Ramos (cell line): ENCODE measurements around the gene HIVEP1.

Source experiments
- in situ Hi-C: fragments of 300-500 bp; cut with MboI; formaldehyde crosslinking; loops from one replicate; pipeline ENCODE4 v1.14.3; 2022; ENCODE audit warnings: low sequenced_read_pairs; ENCODE audit not compliant: unreplicated experiment

Gene HIVEP1

GRCh38 chr6:12014027-12014872 is 2.1 kb downstream of the HIVEP1 start:
- in situ Hi-C loops: loop anchor here (25.0 kb wide), 1 partner anchor 1477 kb away; no protein-coding TSS in a partner anchor

GRCh38 chr6:12014873-12015149 is 2.7 kb downstream of the HIVEP1 start:
- in situ Hi-C loops: loop anchor here (25.0 kb wide), 1 partner anchor 1478 kb away; no protein-coding TSS in a partner anchor

- in situ Hi-C loops: loop anchor here (25.0 kb wide), 1 partner anchor 1480 kb away; no protein-coding TSS in a partner anchor
Measured at GRCh38 chr6:12017263-12017662, 5.2 kb downstream of the HIVEP1 start.

- in situ Hi-C loops: loop anchor here (25.0 kb wide), 1 partner anchor 1481 kb away; no protein-coding TSS in a partner anchor
Measured at GRCh38 chr6:12017876-12018401, 5.8 kb downstream of the HIVEP1 start.

GRCh38 chr6:12020187-12020791 is 8.2 kb downstream of the HIVEP1 start:
- in situ Hi-C loops: loop anchor here (25.0 kb wide), 1 partner anchor 1483 kb away; no protein-coding TSS in a partner anchor

GRCh38 chr6:12022481-12022880 is 10.4 kb downstream of the HIVEP1 start:
- in situ Hi-C loops: loop anchor here (25.0 kb wide), 1 partner anchor 1485 kb away; no protein-coding TSS in a partner anchor

GRCh38 chr6:12022953-12023388 is 10.9 kb downstream of the HIVEP1 start:
- in situ Hi-C loops: loop anchor here (25.0 kb wide), 1 partner anchor 1486 kb away; no protein-coding TSS in a partner anchor

- in situ Hi-C loops: loop anchor here (25.0 kb wide), 1 partner anchor 1487 kb away; no protein-coding TSS in a partner anchor
Measured at GRCh38 chr6:12024216-12024615, 12.1 kb downstream of the HIVEP1 start.

- in situ Hi-C loops: loop anchor here (25.0 kb wide), 1 partner anchor 1488 kb away; no protein-coding TSS in a partner anchor
Measured at GRCh38 chr6:12024699-12025434, 12.8 kb downstream of the HIVEP1 start.

- in situ Hi-C loops: no loop called here
Measured at GRCh38 chr6:12026120-12026519, 14.0 kb downstream of the HIVEP1 start.

GRCh38 chr6:12026833-12027232 is 14.7 kb downstream of the HIVEP1 start:
- in situ Hi-C loops: no loop called here

- in situ Hi-C loops: no loop called here
Measured at GRCh38 chr6:12028213-12028612, 16.1 kb downstream of the HIVEP1 start.

- in situ Hi-C loops: no loop called here
Measured at GRCh38 chr6:12029979-12030737, 18.0 kb downstream of the HIVEP1 start.

GRCh38 chr6:12030993-12031550 is 19.0 kb downstream of the HIVEP1 start:
- in situ Hi-C loops: no loop called here

- in situ Hi-C loops: no loop called here
Measured at GRCh38 chr6:12032783-12033573, 20.9 kb downstream of the HIVEP1 start.

GRCh38 chr6:12033770-12034169 is 21.7 kb downstream of the HIVEP1 start:
- in situ Hi-C loops: no loop called here

GRCh38 chr6:12034349-12034748 is 22.2 kb downstream of the HIVEP1 start:
- in situ Hi-C loops: no loop called here

- in situ Hi-C loops: no loop called here
Measured at GRCh38 chr6:12034837-12035236, 22.7 kb downstream of the HIVEP1 start.
